PC-9 (cell line): ENCODE data around the gene REEP6.

Experiments used
- EZH2 ChIP-seq: fragments of 200-600 bp; sonication (generic); IDR thresholded peaks from 2 replicates; pipeline ENCODE4 v1.8.0; 2017; ENCODE audit warnings: antibody characterized with exemption, low read depth
- TF ChIP-seq, protein P1 (sequence below): fragments of 200-600 bp; sonication (generic); conservative IDR thresholded peaks from 2 replicates; pipeline ENCODE4 v1.6.1; 2017; ENCODE audit warnings: mixed run types, antibody characterized with exemption, mild to moderate bottlenecking, moderate library complexity

DNA sequence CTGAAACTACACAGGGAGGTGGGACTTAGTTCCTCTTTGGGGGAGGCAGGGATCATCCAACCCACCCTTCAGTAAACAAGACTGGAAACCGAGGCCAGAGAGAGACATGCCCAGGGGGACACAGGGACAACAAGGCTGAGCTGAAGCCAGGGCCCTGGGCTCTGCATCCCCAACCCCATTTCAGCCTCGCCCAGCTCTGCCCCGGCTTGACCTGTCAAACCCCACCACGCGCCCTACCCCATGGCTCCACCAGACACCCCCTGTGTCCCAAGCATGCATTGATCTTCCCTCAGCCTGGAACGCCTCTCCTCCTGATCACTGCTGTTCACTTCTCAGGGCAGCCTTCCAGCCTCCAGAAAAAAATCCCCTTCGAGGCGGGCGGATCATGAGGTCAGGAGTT is 43.0 kb upstream of the REEP6 start:
- TF ChIP-seq, protein P1, sequence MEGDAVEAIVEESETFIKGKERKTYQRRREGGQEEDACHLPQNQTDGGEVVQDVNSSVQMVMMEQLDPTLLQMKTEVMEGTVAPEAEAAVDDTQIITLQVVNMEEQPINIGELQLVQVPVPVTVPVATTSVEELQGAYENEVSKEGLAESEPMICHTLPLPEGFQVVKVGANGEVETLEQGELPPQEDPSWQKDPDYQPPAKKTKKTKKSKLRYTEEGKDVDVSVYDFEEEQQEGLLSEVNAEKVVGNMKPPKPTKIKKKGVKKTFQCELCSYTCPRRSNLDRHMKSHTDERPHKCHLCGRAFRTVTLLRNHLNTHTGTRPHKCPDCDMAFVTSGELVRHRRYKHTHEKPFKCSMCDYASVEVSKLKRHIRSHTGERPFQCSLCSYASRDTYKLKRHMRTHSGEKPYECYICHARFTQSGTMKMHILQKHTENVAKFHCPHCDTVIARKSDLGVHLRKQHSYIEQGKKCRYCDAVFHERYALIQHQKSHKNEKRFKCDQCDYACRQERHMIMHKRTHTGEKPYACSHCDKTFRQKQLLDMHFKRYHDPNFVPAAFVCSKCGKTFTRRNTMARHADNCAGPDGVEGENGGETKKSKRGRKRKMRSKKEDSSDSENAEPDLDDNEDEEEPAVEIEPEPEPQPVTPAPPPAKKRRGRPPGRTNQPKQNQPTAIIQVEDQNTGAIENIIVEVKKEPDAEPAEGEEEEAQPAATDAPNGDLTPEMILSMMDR = no peak
- no peak for TF ChIP-seq EZH2
